Measurements from ENCODE around the gene RENBP.

Gene RENBP

GRCh38 chrX:153953892-153954557 is 9.6 kb upstream of the RENBP start:
- no peak for DNase-seq (ENCODE audit: low read depth)

GRCh38 chrX:153953342-153953830 is 8.9 kb upstream of the RENBP start:
- peak; percentile 57 for DNase-seq (ENCODE audit: low read depth)

- no peak for DNase-seq (ENCODE audit: low read depth)
Measured at GRCh38 chrX:153952373-153953026, 8.1 kb upstream of the RENBP start.

- no peak for DNase-seq (ENCODE audit: low read depth)
Measured at GRCh38 chrX:153951683-153952372, 7.4 kb upstream of the RENBP start.

GRCh38 chrX:153950127-153950526 is 5.7 kb upstream of the RENBP start:
- DNase-seq (ENCODE audit: low read depth), result no peak

- DNase-seq (ENCODE audit: low read depth), result no peak
Measured at GRCh38 chrX:153948847-153949805, 4.7 kb upstream of the RENBP start.

DNA sequence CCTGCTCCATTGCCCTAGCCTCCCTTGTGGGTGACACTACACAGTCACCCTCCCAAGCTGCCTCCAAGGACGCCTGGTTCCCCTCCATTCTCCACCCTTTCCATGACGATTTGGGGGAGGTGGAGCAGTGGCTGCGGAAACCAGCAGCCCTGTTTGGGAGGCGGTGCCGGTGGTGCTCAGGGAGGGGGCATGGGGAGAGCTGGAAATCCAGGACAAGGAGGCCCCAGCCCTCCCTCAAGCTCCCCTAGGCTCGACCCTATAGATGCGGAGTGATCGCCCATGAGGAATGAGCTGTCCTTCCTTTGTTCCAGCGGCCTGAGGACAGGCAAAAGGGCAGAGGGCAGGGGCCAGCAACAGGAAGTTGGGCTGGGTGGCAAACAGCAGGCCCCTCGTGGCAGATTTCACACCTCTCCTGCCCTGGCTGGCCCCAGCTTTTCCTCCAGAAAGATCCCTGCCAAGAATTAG is 3.6 kb upstream of the RENBP start:
- no peak for DNase-seq (ENCODE audit: low read depth)

GRCh38 chrX:153947009-153947769 is 2.7 kb upstream of the RENBP start:
- peak; percentile 57 for DNase-seq (ENCODE audit: low read depth)

GRCh38 chrX:153945956-153946943 is 1.8 kb upstream of the RENBP start:
- no peak for DNase-seq (ENCODE audit: low read depth)

- DNase-seq (ENCODE audit: low read depth), result no peak
Measured at GRCh38 chrX:153944800-153945150, 332 bp upstream of the RENBP start.

GRCh38 chrX:153941336-153942252 is 2.8 kb downstream of the RENBP start:
- no peak for DNase-seq (ENCODE audit: low read depth)

DNA sequence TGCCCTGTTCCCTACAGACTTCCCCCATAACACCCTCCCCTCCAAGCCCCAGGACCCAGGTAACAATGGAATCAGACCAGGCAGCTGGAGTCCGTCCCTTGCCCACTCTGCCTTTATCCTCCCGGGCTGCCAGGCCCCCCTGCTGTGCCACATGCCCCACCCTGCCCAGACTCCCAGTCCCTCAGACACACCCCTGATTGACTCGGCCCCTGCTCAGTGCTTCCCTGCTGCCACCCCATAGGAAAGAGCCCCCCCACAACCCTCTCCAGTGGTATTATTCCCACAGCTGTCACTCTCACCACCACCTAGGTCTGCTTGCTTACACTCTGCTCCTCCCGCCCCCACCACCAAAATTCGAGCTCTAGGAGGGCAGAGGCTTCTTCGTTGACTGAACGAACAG is 4.9 kb downstream of the RENBP start:
- DNase-seq (ENCODE audit: low read depth), result no peak

GRCh38 chrX:153938226-153938786 is 6.1 kb downstream of the RENBP start:
- no peak for DNase-seq (ENCODE audit: low read depth)

DNA sequence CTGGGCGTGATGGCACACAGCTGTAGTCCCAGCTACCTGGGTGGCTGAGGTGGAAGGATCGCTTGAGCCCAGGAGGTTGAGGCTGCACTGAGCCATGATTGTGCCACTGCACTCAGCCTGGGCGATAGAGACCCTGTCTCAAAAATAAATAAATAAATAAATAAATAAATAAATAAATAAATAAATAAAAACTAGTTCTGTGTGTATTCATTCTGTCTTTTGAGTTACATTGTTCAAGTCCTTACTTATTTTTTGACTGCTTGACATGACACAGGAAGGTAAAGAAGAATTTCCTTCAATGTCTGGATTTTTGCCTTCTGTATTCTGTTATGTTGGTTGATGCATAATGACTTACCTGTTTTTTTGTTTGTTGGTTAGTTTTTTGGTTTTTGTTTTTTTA is 7.4 kb downstream of the RENBP start:
- DNase-seq (ENCODE audit: low read depth), result no peak

DNA sequence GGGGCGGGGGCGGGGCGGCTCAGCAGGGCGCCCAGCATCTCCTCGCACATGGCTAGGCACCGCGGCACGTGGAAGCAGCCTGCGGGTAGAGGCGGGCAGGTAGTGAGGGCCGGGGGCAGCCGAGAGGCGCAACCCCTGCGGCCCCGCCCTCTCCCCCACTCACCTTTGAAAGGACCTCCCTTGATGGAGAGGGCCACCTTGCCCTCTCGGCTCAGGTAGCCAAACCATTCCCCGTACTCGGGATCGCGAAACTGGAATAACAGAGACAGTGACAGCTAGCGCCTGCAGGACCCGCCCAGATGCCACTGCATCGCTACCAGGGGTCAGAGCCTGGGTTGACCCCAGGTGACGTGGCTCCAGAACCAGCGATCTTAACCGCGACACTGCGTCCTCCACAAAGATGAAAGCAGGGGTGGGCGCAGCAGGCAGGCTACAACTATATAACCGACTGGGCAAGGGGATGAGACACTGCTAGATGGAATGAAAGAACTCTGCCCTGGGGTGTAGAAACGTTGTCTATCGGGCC is 9.1 kb downstream of the RENBP start:
- DNase-seq (ENCODE audit: low read depth), result no peak

- no peak for DNase-seq (ENCODE audit: low read depth)
Measured at GRCh38 chrX:153934762-153935325, 9.6 kb downstream of the RENBP start, which contains the start of gene NAA10. NAA10 (minus strand) TSS chrX:153935037; CDS start chrX:153934904, 133 bp downstream.

GRCh38 chrX:153934148-153934761 is 10.2 kb downstream of the RENBP start:
- no peak for DNase-seq (ENCODE audit: low read depth)
